H4 (cell line): Measurements from ENCODE around the gene SCNM1. TPM values are rescaled to one million over a fixed set of nuclear protein-coding genes. Genes with fewer than 3 reads are reported as not detected.
"Not testable (repeated sequence)": the region's sequence is repeated elsewhere in the genome, so short reads cannot be mapped to it uniquely, and the experiment has no call there.

ENCODE experiments used
- DNase-seq: peaks from one replicate; pipeline ENCODE4 v3.0.0-alpha.2; 2015; ENCODE audit warnings: low spot score
- total RNA-seq: library from RNA; depleted of rRNA; stranded (reverse); fragments of >200 nt; shearing (Covaris generic); gene quantifications from 2 replicates; pipeline ENCODE4 v1.2.3, GENCODE V29; 2014; rRNA removed

SCNM1 gene
- total RNA-seq, 1 experiment from 2014 or later: 39.7 TPM

GRCh38 chr1:151193304-151193703 is 27.4 kb downstream of the SCNM1 start:
- DNase-seq: no peak

- no peak for DNase-seq
Measured at GRCh38 chr1:151193856-151194255, 27.9 kb downstream of the SCNM1 start.

GRCh38 chr1:151194894-151195594 is 29.1 kb downstream of the SCNM1 start:
- peak; percentile 94 for DNase-seq

GRCh38 chr1:151196292-151196800 is 30.4 kb downstream of the SCNM1 start:
- DNase-seq: peak; percentile 87

- no peak for DNase-seq
Measured at GRCh38 chr1:151197863-151198253, 31.9 kb downstream of the SCNM1 start.

GRCh38 chr1:151198254-151199127 is 32.5 kb downstream of the SCNM1 start, which contains the start of gene PIP5K1A:
Gene PIP5K1A, plus strand, starts transcription at chr1:151198552. Its CDS starts 445 bp downstream, at chr1:151198997.
- DNase-seq: peak; percentile 97

GRCh38 chr1:151199873-151200581 is 34.1 kb downstream of the SCNM1 start:
- peak; percentile 26 for DNase-seq

GRCh38 chr1:151205381-151205965 is 39.5 kb downstream of the SCNM1 start:
- not testable (repeated sequence) for DNase-seq

GRCh38 chr1:151210830-151211229 is 44.9 kb downstream of the SCNM1 start:
- DNase-seq: peak; percentile 39

GRCh38 chr1:151211972-151212705 is 46.2 kb downstream of the SCNM1 start:
- no peak for DNase-seq

- no peak for DNase-seq
Measured at GRCh38 chr1:151213560-151213959, 47.6 kb downstream of the SCNM1 start.

Other genes starting within 250 kb of the SCNM1 start
- 15.9 and 26.2 TPM in 2 replicates for gene SETDB1, start 239.8 kb upstream of the SCNM1 start, total RNA-seq
- 97.8 and 110 TPM in 2 replicates for gene CERS2, start 191.3 kb upstream of the SCNM1 start, total RNA-seq
- 0.04 and 0.23 TPM in 2 replicates for gene ANXA9, start 183.9 kb upstream of the SCNM1 start, total RNA-seq
- gene MINDY1, start 159.2 kb upstream of the SCNM1 start, total RNA-seq: 9.3 and 12.2 TPM in 2 replicates
- 10.6 and 19.7 TPM in 2 replicates for gene PRUNE1, start 157.7 kb upstream of the SCNM1 start, total RNA-seq
- gene BNIPL, start 129.6 kb upstream of the SCNM1 start, total RNA-seq: 0.10 TPM in 1 of 2 replicates, not detected in the other
- gene C1orf56, start 118.4 kb upstream of the SCNM1 start, total RNA-seq: 0.86 and 2.7 TPM in 2 replicates
- 46.8 and 49.5 TPM in 2 replicates for gene CDC42SE1, start 106.5 kb upstream of the SCNM1 start, total RNA-seq
- gene MLLT11, start 105.7 kb upstream of the SCNM1 start, total RNA-seq: 49.2 and 65.3 TPM in 2 replicates
- 2.6 and 8.3 TPM in 2 replicates for gene GABPB2, start 95.4 kb upstream of the SCNM1 start, total RNA-seq
- 1.1 and 2.7 TPM in 2 replicates for gene SEMA6C, start 19.5 kb upstream of the SCNM1 start, total RNA-seq
- gene TNFAIP8L2, start 9.5 kb upstream of the SCNM1 start, total RNA-seq: not detected in 2 replicates
- 5.4 and 7.2 TPM in 2 replicates for gene LYSMD1, start 242 bp upstream of the SCNM1 start, total RNA-seq
- gene TMOD4, start 9.8 kb downstream of the SCNM1 start, total RNA-seq: 0.35 TPM in 1 of 2 replicates, not detected in the other
- 65.2 and 65.8 TPM in 2 replicates for gene VPS72, start 24.1 kb downstream of the SCNM1 start, total RNA-seq
- 28.2 and 34.0 TPM in 2 replicates for gene PIP5K1A, start 32.4 kb downstream of the SCNM1 start, total RNA-seq
- gene PSMD4, start 88.6 kb downstream of the SCNM1 start, total RNA-seq: 319 TPM in 2 replicates
- 7.4 and 8.7 TPM in 2 replicates for gene ZNF687, start 116.2 kb downstream of the SCNM1 start, total RNA-seq
- gene PI4KB, start 161.3 kb downstream of the SCNM1 start, total RNA-seq: 19.7 and 21.2 TPM in 2 replicates
- 49.6 and 49.7 TPM in 2 replicates for gene RFX5, start 181.1 kb downstream of the SCNM1 start, total RNA-seq
- gene SELENBP1, start 206.6 kb downstream of the SCNM1 start, total RNA-seq: 3.3 and 5.8 TPM in 2 replicates
- gene PSMB4, start 233.4 kb downstream of the SCNM1 start, total RNA-seq: 726 and 740 TPM in 2 replicates